HepG2 (cell line): Measurements from ENCODE around the gene FBXO11. TPM values are rescaled to one million over a fixed set of nuclear protein-coding genes. Genes with fewer than 3 reads are reported as not detected.
A peak's percentile ranks its signal among the peaks of the same experiment; 100 is the strongest.

Source experiments
- ATAD3A ChIP-seq: sonication (generic); formaldehyde crosslinking; IDR thresholded peaks from 2 replicates; pipeline ENCODE4 v1.4.0; 2020; ENCODE audit warnings: missing genetic modification reagents
- ATF6 ChIP-seq: sonication (generic); formaldehyde crosslinking; conservative IDR thresholded peaks from 2 replicates; pipeline ENCODE4 v1.4.0; 2020; ENCODE audit warnings: missing genetic modification reagents
- DR1 ChIP-seq: sonication (generic); formaldehyde crosslinking; IDR thresholded peaks from 2 replicates; pipeline ENCODE4 v1.8.0; 2021; ENCODE audit warnings: mild to moderate bottlenecking, missing genetic modification reagents, inconsistent platforms
- E2F5 ChIP-seq: sonication (generic); formaldehyde crosslinking; conservative IDR thresholded peaks from 2 replicates; pipeline ENCODE4 v1.4.0; 2020; ENCODE audit warnings: missing genetic modification reagents
- KAT8 ChIP-seq: IDR thresholded peaks from 2 replicates; pipeline ENCODE4 v1.6.1; 2016; ENCODE audit warnings: missing genetic modification reagents, missing compliant biosample characterization
- KDM2A ChIP-seq: sonication (generic); formaldehyde crosslinking; IDR thresholded peaks from 2 replicates; pipeline ENCODE4 v1.4.0; 2020; ENCODE audit warnings: low read depth, missing genetic modification reagents, borderline replicate concordance
- PRPF4 ChIP-seq: fragments of 200-400 bp; formaldehyde crosslinking; IDR thresholded peaks from 2 replicates; pipeline ENCODE4 v1.6.1; 2016; ENCODE audit warnings: low read length, low read depth; ENCODE audit not compliant: poor library complexity, severe bottlenecking
- RNF2 ChIP-seq: fragments of 450-650 bp; conservative IDR thresholded peaks from 2 replicates; pipeline ENCODE4 v1.6.1; 2016; ENCODE audit warnings: low read depth
- SOX5 ChIP-seq: IDR thresholded peaks from 2 replicates; pipeline ENCODE4 v1.6.1; 2016; ENCODE audit warnings: borderline replicate concordance
- SPEN ChIP-seq: sonication (generic); formaldehyde crosslinking; IDR thresholded peaks from 2 replicates; pipeline ENCODE4 v1.5.1; 2020; ENCODE audit warnings: low read depth, mild to moderate bottlenecking, missing genetic modification reagents
- TBX2 ChIP-seq: sonication (generic); formaldehyde crosslinking; IDR thresholded peaks from 2 replicates; pipeline ENCODE4 v1.5.0; 2020; ENCODE audit warnings: missing genetic modification reagents, mild to moderate bottlenecking, borderline replicate concordance
- TFDP1 ChIP-seq: IDR thresholded peaks from 2 replicates; pipeline ENCODE4 v1.6.1; 2016; ENCODE audit warnings: missing compliant biosample characterization, missing genetic modification reagents, borderline replicate concordance
- THAP11 ChIP-seq: IDR thresholded peaks from 2 replicates; pipeline ENCODE4 v1.6.1; 2016; ENCODE audit warnings: missing biosample characterization, missing genetic modification reagents
- THRA ChIP-seq: sonication (generic); formaldehyde crosslinking; IDR thresholded peaks from 2 replicates; pipeline ENCODE4 v1.4.0; 2020; ENCODE audit warnings: missing genetic modification reagents, borderline replicate concordance
- ZNF331 ChIP-seq: sonication (generic); formaldehyde crosslinking; IDR thresholded peaks from 2 replicates; pipeline ENCODE4 v1.4.0; 2020; ENCODE audit warnings: missing genetic modification reagents
- ZNF549 ChIP-seq: sonication (generic); formaldehyde crosslinking; IDR thresholded peaks from 2 replicates; pipeline ENCODE4 v1.5.0; 2020; ENCODE audit warnings: missing genetic modification reagents
- ZNF609 ChIP-seq: sonication (generic); formaldehyde crosslinking; IDR thresholded peaks from 2 replicates; pipeline ENCODE4 v1.4.0; 2020; ENCODE audit warnings: mild to moderate bottlenecking, missing genetic modification reagents, borderline replicate concordance
- ZSCAN12 ChIP-seq: sonication (generic); formaldehyde crosslinking; IDR thresholded peaks from 2 replicates; pipeline ENCODE4 v1.9.0; 2021; ENCODE audit warnings: mild to moderate bottlenecking, missing genetic modification reagents
- polyA plus RNA-seq, 8 experiments: library from polyadenylated mRNA; depleted of rRNA in 3 of 8; stranded (reverse) in 7 of 8; unstranded in 1 of 8; fragments of >200 nt; fragmentation: Illumina TruSeq in 4 of 8; extraction: Trizol in 4 of 8; gene quantifications; 2 replicates each; pipeline versions ENCODE4 v1.2.1 to v1.2.3, GENCODE V29; 2011 to 2016; ENCODE audit warnings: low read depth in 4 of 8, missing spikeins in 1 of 8, mixed read lengths in 1 of 8; ENCODE audit not compliant: insufficient read depth in 1 of 8
- total RNA-seq, 5 experiments: library from RNA; depleted of rRNA; stranded (reverse); fragments of >200 nt; fragmentation: Illumina TruSeq; extraction: Trizol; gene quantifications; 2 replicates each; pipeline ENCODE4 v1.2.3, GENCODE V29; 2016; ENCODE audit warnings: low read depth in 1 of 5

Gene FBXO11
- total and polyA plus RNA-seq, 2 of the 13 experiments (the other 11 are each of a cell fraction or from before 2014, with no cell fraction given) = 27.9 to 47.6 TPM

- TF ChIP-seq ZNF609 (CRISPR knock-in tag) = no peak
- TF ChIP-seq ZNF549 (CRISPR knock-in tag) = no peak
- TF ChIP-seq ATAD3A (CRISPR knock-in tag) = no peak
- peak; percentile 85 for TF ChIP-seq ZNF331 (CRISPR knock-in tag)
- TF ChIP-seq KAT8 = 0 out of 2 replicates have a peak, but pooled peaks have one; percentile 22
- no peak for TF ChIP-seq E2F5
- no peak for TF ChIP-seq TFDP1 (CRISPR knock-in tag)
- TF ChIP-seq PRPF4 = no peak
- TF ChIP-seq KDM2A = peak; percentile 68; the same call in 1 of the 2 replicates
- TF ChIP-seq THAP11 (CRISPR knock-in tag) = peak; percentile 58; the same call in 1 of the 2 replicates
- TF ChIP-seq ZSCAN12 (CRISPR knock-in tag) = 0 out of 2 replicates have a peak, but pooled peaks have one; percentile 33
- TF ChIP-seq RNF2 = no peak
- TF ChIP-seq ATF6 = no peak
- TF ChIP-seq TBX2 (CRISPR knock-in tag) = no peak
- TF ChIP-seq SOX5 (CRISPR knock-in tag) = no peak
- no peak for TF ChIP-seq THRA
- TF ChIP-seq SPEN (CRISPR knock-in tag) = peak; percentile 32; the same call in 1 of the 2 replicates
- TF ChIP-seq DR1 (CRISPR knock-in tag) = no peak
These were observed 138.3 kb downstream of the FBXO11 start (continued) for GRCh38 chr2:47767880-47768609.
